K562 (cell line): ENCODE data around the gene PNPLA8.

Source experiments
- CEBPG ChIP-seq, 3 experiments: fragments of 200-800 bp in 1 of 3; sonication (Bioruptor generic) in 1 of 3; sonication (generic) in 1 of 3; formaldehyde crosslinking in 1 of 3; IDR thresholded peaks in 2 of 3; conservative IDR thresholded peaks in 1 of 3; 2 replicates each; pipeline versions ENCODE4 v1.6.1 to v1.8.0; 2016 to 2022; ENCODE audit warnings: missing compliant biosample characterization in 2 of 3, missing genetic modification characterization in 2 of 3, mild to moderate bottlenecking in 1 of 3, missing genetic modification reagents in 1 of 3
- HNRNPH1 ChIP-seq: fragments of 200-400 bp; formaldehyde crosslinking; optimal IDR thresholded peaks from 2 replicates; pipeline ENCODE3; 2017; ENCODE audit warnings: low read depth, mild to moderate bottlenecking, low read length, moderate library complexity
- MYBL2 ChIP-seq, 2 experiments: fragments of 450-650 bp in 1 of 2; sonication (generic) in 1 of 2; formaldehyde crosslinking in 1 of 2; IDR thresholded peaks; 2 replicates each; pipeline versions ENCODE4 v1.6.1 to v1.8.1; 2017 to 2022; ENCODE audit warnings: borderline replicate concordance in 1 of 2, inconsistent platforms in 1 of 2, low read depth in 1 of 2, mild to moderate bottlenecking in 1 of 2, missing genetic modification reagents in 1 of 2, moderate library complexity in 1 of 2
- POLR2A ChIP-seq: fragments of 450-650 bp; conservative IDR thresholded peaks from 2 replicates; pipeline ENCODE4 v1.6.1; 2016
- PTRF ChIP-seq: fragments of 450-650 bp; IDR thresholded peaks from 2 replicates; pipeline ENCODE4 v1.6.1; 2016; ENCODE audit warnings: mild to moderate bottlenecking, missing genetic modification characterization, missing compliant biosample characterization
- PYGO2 ChIP-seq: fragments of 450-650 bp; IDR thresholded peaks from 2 replicates; pipeline ENCODE4 v1.6.1; 2016; ENCODE audit warnings: mild to moderate bottlenecking, missing genetic modification characterization, moderate library complexity, missing compliant biosample characterization
- U2AF1 ChIP-seq: fragments of 200-400 bp; formaldehyde crosslinking; optimal IDR thresholded peaks from 2 replicates; pipeline ENCODE3; 2017; ENCODE audit warnings: mild to moderate bottlenecking, low read depth, low read length, moderate library complexity
- TF ChIP-seq, protein P1 (sequence below): fragments of 450-650 bp; IDR thresholded peaks from 2 replicates; pipeline ENCODE4 v1.6.1; 2016; ENCODE audit warnings: low read depth, mild to moderate bottlenecking, moderate library complexity
- TF ChIP-seq, protein P2 (sequence below), 3 experiments: IDR thresholded peaks in 2 of 3; conservative IDR thresholded peaks in 1 of 3; 2 replicates each; pipeline ENCODE4 v1.5.1; 2011 to 2012; ENCODE audit warnings: low read length in 3 of 3, mild to moderate bottlenecking in 3 of 3, control low read depth in 2 of 3, improper control_type of control experiment in 1 of 3, inconsistent platforms in 1 of 3, low read depth in 1 of 3, mixed read lengths in 1 of 3, moderate library complexity in 1 of 3; ENCODE audit not compliant: insufficient read depth in 2 of 3

DNA sequence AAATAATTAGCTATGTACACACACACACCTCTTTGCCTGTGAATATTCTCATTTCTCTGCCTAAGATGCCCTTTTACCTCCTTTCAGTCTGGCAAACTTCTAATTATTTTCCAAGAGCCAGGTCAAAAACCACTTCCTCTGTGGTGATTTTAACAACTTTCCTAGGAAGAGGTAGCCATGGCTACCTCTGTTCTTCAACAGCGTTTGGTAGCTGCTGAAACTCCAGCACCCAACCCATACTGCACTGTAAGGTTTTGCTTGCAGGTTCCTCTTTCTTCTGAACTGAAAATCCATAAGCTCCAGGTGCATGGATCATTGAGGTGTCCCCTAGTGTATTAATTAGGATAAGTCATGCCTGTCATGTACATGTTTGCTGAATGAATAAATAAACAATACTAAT lies 95.3 kb downstream of the PNPLA8 start:
- TF ChIP-seq PYGO2 = no peak
- no peak for TF ChIP-seq MYBL2 (IDR thresholded peaks at IDR 0.05; ENCODE audit: low read depth)
- no peak for TF ChIP-seq MYBL2 (CRISPR knock-in tag; IDR thresholded peaks at IDR 0.05; ENCODE audit: borderline replicate concordance)
- no peak for TF ChIP-seq PTRF (tag)
- TF ChIP-seq, protein P1, sequence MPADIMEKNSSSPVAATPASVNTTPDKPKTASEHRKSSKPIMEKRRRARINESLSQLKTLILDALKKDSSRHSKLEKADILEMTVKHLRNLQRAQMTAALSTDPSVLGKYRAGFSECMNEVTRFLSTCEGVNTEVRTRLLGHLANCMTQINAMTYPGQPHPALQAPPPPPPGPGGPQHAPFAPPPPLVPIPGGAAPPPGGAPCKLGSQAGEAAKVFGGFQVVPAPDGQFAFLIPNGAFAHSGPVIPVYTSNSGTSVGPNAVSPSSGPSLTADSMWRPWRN = no peak
- no peak for TF ChIP-seq HNRNPH1
- no peak for TF ChIP-seq POLR2A
- no peak for TF ChIP-seq U2AF1
- TF ChIP-seq, protein P2, sequence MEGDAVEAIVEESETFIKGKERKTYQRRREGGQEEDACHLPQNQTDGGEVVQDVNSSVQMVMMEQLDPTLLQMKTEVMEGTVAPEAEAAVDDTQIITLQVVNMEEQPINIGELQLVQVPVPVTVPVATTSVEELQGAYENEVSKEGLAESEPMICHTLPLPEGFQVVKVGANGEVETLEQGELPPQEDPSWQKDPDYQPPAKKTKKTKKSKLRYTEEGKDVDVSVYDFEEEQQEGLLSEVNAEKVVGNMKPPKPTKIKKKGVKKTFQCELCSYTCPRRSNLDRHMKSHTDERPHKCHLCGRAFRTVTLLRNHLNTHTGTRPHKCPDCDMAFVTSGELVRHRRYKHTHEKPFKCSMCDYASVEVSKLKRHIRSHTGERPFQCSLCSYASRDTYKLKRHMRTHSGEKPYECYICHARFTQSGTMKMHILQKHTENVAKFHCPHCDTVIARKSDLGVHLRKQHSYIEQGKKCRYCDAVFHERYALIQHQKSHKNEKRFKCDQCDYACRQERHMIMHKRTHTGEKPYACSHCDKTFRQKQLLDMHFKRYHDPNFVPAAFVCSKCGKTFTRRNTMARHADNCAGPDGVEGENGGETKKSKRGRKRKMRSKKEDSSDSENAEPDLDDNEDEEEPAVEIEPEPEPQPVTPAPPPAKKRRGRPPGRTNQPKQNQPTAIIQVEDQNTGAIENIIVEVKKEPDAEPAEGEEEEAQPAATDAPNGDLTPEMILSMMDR (IDR thresholded peaks at IDR 0.05 in 2 of 3, conservative IDR thresholded peaks at IDR 0.05 in 1 of 3; ENCODE audit: insufficient read depth in 2 of 3, low read depth in 1 of 3, low read length in 3 of 3) = no peak
- TF ChIP-seq CEBPG (CRISPR knock-in tag; IDR thresholded peaks at IDR 0.05) = no peak
- TF ChIP-seq CEBPG (tag; conservative IDR thresholded peaks at IDR 0.05 in 1 of 2, IDR thresholded peaks at IDR 0.05 in 1 of 2) = no peak
